CMK (cell line): ENCODE measurements around the gene MS4A1.
"Not testable (repeated sequence)": the region's sequence is repeated elsewhere in the genome, so short reads cannot be mapped to it uniquely, and the experiment has no call there.

Source experiments
- DNase-seq: peaks from one replicate; pipeline ENCODE4 v3.0.0-alpha.2; 2010; ENCODE audit warnings: low read depth

The MS4A1 gene

DNA sequence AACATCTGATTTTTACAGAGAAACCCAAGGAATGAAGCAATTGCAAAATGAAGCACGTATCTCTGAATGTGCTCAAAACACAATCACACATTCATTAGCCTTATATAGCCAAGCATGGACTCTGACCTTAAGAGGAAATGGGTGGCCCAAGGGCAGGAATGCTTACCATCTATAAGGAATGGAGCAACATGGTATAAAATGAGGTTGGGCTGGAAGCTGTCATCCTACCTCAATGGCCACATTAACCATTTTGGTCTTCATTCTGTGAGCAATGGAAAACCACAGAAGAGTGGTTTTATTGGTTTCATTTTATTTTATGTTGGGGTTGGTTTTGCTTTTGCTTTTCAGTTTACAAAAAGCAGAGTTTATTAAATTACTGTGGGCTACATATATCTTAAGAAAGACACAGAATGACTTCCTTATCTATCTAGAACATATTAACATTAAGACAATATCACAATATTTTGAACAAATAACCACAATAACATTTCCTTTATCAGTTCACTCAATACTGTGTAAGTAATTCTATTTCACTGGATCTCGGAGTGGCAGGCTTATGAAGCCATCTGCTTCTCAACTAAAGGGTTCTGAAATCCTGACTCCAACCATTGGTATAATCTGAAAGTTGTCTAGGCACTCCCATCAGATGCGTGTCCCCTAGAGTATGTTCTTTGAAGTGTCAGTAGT lies 48.7 kb downstream of the MS4A1 start:
- DNase-seq = no peak

DNA sequence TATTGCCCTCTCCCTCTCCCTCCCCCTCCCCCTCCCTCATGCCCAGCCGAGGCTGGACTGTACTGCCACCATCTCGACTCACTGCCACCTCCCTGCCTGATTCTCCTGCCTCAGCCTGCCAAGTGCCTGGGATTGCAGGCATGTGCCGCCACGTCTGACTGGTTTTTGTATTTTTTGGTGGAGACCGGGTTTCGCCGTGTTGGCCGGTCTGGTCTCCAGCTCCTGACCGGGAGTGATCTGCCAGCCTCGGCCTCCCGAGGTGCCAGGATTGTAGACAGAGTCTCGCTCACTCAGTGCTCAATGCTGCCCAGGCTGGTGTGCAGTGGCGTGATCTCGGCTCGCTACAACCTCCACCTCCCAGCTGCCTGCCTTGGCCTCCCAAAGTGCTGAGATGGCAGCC lies 54.0 kb downstream of the MS4A1 start:
- not testable (repeated sequence) for DNase-seq

DNA sequence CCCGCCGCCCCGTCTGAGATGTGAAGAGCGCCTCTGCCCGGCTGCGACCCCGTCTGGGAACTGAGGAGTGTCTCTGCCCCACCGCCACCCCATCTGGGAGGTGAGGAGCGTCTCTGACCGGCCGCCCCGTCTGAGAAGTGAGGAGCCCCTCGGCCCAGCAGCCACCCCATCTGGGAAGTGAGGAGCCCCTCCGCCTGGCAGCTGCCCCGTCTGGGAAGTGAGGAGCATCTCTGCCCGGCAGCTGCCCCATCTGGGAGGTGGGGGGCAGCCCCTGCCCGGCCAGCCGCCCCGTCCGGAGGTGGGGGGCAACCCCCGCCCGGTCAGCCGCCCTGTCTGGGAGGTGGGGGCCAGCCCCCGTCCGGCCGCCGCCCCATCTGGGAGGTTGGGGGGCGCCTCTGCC lies 54.6 kb downstream of the MS4A1 start:
- not testable (repeated sequence) for DNase-seq

DNA sequence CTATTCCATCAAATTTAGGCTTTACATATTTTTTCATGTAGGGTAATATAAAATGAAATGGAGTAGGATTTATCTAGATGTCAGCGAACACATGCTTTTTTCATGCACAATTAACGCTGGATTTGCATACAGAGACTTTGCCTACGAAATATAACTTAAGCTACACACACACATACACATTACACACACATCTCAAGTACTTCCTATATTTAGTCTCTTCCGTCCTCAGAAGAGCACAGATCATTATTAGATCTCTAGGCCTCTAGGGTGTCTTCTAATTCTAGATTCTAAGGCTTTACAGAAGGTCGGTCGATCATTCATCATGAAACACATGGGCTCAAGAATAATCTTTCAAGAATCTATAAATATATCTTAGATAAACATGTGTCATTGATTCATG lies 55.7 kb downstream of the MS4A1 start:
- DNase-seq = no peak

DNA sequence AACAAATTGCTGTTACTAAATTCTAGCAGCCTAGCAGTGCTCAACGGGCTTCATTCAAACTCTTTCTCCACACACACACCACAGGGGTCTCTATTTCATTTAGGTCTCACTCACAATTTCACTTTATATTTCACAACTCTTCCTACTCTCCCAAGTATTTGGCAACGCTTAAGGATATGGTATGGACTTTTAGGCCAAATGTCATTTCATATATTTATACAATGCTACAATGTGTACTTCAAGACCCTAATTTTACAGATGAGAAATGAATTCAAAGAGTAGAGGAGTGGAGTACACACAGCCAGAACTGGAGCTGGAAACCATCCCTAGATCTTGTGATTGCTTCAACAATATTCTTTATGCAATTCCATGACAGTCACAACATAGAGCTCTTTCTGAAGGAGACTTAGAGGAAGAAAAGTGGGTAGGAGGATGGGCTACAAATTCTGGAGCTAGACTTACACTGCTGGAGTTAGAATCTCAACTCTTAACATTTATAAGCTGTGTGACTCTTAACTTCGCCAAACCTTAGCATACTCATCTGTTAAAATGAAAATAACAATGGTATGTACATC lies 57.1 kb downstream of the MS4A1 start:
- no peak for DNase-seq

DNA sequence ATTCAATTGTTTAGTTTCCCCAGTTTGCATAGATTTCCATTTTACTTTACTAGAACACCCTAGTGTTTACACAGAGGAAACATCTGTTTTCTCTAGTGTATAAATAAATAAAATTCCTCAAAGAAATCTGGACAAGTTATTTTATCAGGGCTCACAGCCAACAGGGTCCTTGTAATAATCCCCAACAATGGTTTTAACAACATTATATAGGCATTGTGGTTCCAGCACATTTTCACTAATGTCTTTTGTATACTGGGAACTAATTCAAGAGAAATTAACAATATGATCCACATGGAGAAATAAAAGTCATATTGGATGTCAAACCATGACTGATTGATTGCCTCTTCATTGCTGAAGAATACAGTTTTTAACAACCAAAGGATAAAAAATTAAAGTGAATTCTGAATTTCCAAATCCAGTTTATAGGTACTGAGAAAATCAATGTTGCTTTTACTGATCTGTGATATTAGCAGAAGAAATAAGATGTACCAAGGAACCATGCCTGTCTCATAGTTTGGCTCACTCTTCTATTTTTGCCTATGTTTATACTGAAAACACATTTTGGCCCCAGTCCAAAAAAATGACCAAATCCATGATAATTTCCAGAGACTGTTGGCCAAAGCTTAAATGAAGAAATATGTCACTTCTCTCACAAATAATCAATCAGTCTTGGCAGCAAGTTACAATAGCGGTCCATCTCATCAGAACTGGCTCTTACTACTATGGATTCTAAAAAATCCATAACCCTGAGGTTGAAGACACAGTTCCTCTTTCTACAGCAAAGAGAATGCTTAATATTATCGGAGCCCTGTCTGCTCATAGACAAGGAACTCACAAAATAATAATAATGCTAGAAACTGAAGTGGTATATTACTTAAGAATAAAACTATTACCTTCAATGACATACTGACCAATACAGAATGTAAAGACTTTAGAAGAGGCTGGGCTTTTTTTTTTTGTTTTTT lies 58.1 kb downstream of the MS4A1 start:
- no peak for DNase-seq

DNA sequence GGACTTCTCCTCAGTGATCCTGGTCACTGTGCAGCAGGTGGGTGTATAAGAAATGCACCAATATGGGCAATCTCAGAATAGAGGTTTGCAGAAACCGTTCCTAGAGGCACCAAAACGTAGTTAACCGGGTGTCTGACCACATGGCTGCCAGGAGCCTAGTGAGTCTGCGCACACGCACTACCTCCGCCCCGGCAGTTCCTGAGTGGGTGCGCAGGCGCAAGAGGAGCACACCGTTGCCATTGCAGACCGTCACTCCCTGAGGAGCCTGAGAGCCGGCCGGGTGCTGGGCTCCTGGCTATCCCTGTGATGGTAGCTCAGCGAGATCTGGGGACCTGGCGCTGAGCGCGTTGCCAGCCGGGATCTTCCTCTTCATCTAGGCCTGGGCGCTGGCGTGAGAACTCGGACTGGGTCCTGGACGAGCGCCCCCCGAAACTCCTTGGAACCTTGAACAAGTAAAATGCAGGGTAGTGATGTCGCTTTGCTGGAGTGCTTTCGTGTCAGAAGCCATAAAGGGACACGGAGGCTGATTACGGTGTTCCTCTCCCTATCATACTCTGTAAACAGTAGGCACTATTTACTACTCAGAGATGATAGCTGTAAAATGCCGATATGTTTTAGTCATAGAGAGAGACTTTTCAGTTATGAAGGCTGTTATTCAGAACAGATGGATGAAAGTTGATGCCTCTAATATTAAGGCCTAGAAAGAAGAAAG lies 59.7 kb downstream of the MS4A1 start, which contains the start of gene MS4A13:
Gene MS4A13, plus strand, starts transcription at position 249 of the 712 bp plus-strand sequence. CDS start 2,692 bp downstream, outside the sequence.
- DNase-seq = no peak
